Heart left ventricle (tissue), 13 donors: ENCODE data around the gene G0S2.

ENCODE experiments used
- CTCF ChIP-seq, 12 donors: fragments of 200-600 bp; sonication (generic) in 4 of 12; IDR thresholded peaks; one replicate each; pipeline versions ENCODE4 v1.5.0 to v1.8.0; 2018 to 2022; ENCODE audit warnings: antibody characterized with exemption in 12 of 12, mild to moderate bottlenecking in 5 of 12
- POLR2A ChIP-seq, 2 donors: fragments of 450-650 bp; IDR thresholded peaks; one replicate each; pipeline ENCODE4 v1.6.1; 2017; ENCODE audit warnings: antibody characterized with exemption in 2 of 2, mild to moderate bottlenecking in 2 of 2, moderate library complexity in 2 of 2
- donor health status: ischemic (EF 13 %, LVEDD 7.1; RV severe dilation, severe dysfunction).
- donor health status: DM: no; HTN: yes; CAD: no.
- donor health status: DM: no; HTN: no; CAD: no.
- donor health status: ischemic (EF 25% LVEDD 6.9; RV normal size, moderate dysfunction).
- donor health status: ischemic (EF 25% LVEDD 5.7; RV mildly dilated, moderate dysfunction).
- donor health status: ischemic (EF 35%, LVEDD 5.7; RV mildly dilated, moderate dysfunction).
- donor health status: nonischemic (EF 11% LVEDD 7.7; RV severe dilation, severe dysfunction).
- donor health status: DM: yes; HTN: yes; CAD: no.
- donor health status: PGD.
- donor health status: ischemic (EF 29% LVEDD 5.4; RV normal size, mild dysfunction).
- donor health status: nonischemic (EF 23%, LVEDD 6.1; RV moderate dilation, normal function).

DNA sequence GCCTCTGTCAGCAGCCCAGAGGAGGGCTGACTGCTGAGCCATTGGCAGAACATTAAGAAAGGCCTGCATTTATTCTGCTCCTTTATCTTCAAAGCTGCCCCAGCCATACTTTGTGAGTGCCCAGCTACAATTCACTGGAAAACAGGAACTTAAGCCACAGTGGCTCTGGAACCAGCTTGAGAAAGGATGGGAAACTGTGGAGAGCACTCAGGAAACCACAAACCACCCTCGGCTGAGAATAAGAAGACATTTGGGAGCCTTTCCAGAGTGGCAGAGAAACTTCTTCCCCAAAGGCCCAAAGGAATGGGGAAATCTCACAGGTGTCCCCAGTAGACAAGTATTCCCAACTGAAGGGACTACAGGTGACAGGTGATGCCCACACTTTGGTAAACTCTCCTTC is 24.8 kb upstream of the G0S2 start:
- no peak for TF ChIP-seq CTCF (IDR thresholded peaks at IDR 0.05)
- no peak for TF ChIP-seq POLR2A (IDR thresholded peaks at IDR 0.05)
